ENCODE results near the gene ATAD3B.
"Not testable (repeated sequence)": the region's sequence is repeated elsewhere in the genome, so short reads cannot be mapped to it uniquely, and the experiment has no call there.

ATAD3B gene

GRCh38 chr1:1438531-1439381, 32.8 kb upstream of the ATAD3B start:
- DNase-seq (no peak), ATAC-seq (no peak)
- Mint-ChIP-seq H3K9me3 (no peaks in the 10 kb centered on the region), H3K4me1 (peaks cover 31% of the 10 kb centered on the region), H3K4me3 (no peak overlapping the region), H3K27me3 (peaks cover 53% of the 10 kb centered on the region), H3K27ac (no peak overlapping the region)

DNA sequence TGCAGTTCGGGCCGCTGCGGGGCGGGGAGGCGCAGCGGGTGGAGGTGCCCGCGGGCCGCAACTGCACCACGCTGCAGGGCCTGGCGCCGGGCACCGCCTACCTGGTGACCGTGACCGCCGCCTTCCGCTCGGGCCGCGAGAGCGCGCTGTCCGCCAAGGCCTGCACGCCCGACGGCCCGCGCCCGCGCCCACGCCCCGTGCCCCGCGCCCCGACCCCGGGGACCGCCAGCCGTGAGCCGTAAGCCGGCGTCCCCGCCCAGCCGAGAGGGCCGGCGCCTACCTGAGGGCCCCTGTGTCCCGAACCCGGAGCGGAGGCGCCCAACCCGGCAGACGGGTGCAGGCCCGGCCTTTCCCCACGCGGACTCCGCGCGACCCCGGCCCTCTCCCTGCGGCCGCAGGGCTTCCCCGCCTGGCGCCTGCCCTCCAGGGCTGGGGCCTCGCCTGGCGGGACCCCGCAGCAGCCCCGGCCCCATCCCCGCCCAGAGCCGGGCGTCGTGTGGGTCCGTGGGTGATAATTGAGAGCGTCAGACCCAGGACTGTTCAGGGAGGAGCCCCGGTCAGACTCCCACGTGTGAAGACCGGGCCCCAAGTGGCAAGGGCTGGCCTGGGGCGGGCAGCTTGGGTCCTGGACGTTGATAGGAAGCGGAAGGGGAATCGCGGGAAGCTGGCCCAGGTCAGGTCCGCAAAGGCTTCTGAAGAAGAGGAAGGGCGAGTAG, 31.9 kb upstream of the ATAD3B start:
- Mint-ChIP-seq H3K4me1 (peaks cover 21% of the 10 kb centered on the region), H3K4me3 (no peak overlapping the region), H3K27me3 (peaks cover 43% of the 10 kb centered on the region), H3K9me3 (no peaks in the 10 kb centered on the region), H3K27ac (peak overlapping the region in 1 of 2 donors; percentile 34)
- DNase-seq (no peak), ATAC-seq (peak; percentile 29)

- Mint-ChIP-seq H3K4me1 (peaks cover 14% of the 10 kb centered on the region), H3K27me3 (peaks cover 36% of the 10 kb centered on the region), H3K4me3 (no peak overlapping the region), H3K9me3 (no peaks in the 10 kb centered on the region), H3K27ac (no peak overlapping the region)
- ATAC-seq = no peak
- no peak for DNase-seq
Observed at GRCh38 chr1:1440262-1441001, 31.1 kb upstream of the ATAD3B start.

DNA sequence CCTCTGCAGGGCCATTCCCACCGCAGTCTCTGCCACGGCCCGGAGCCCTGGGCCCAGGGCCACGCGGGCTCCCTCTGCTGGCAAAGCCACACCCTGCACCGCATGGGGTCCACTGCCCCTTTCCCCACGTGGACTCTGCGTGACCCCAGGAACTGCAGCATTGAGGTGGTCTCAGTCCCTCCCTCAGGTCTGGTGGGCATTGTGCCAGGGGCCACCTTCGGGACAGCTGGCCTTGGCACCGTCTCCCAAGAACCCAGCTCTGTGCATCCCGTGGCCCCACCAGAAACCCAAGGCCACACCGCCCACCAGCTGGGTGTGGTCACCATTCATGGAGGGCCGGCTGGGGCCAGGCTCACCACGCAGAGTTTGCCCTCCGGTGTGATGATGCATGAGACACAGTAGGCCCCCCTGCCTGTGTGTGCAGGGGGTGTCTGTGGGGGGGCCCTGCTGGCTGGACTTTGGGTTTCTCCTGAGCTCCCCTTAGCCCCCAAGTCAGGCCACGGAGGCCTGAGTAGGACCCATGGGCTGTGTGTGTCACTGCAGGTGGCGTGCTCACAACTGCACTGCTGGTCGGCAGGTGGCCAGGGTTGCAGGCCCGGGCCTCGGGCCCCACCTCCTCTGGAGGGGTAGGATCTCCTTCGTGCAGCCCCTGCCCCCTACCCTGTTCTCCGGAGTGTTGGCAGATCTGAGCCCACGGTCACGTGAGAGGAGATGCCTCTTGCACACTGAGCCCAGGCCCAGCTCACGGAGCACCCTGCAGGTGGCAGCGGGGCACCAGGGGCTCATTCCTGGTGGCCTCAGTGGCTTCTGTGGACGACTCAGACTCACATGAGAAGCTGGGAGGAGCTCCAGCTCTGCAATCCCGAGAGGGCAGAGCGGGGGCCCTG, 30.3 kb upstream of the ATAD3B start:
- H3K4me1 Mint-ChIP-seq = peaks cover 11% of the 10 kb centered on the region
- ATAC-seq (peak; percentile 81), DNase-seq (peak; percentile 62 to 65)
- no peak overlapping the region for H3K27ac Mint-ChIP-seq
- peaks cover 32% of the 10 kb centered on the region for H3K27me3 Mint-ChIP-seq
- H3K9me3 Mint-ChIP-seq = no peaks in the 10 kb centered on the region
- H3K4me3 Mint-ChIP-seq = no peak overlapping the region

- no peaks in the 10 kb centered on the region for H3K9me3 Mint-ChIP-seq
- H3K27me3 Mint-ChIP-seq = peaks cover 22% of the 10 kb centered on the region
- H3K27ac Mint-ChIP-seq = no peak overlapping the region
- DNase-seq (no peak), ATAC-seq (no peak)
- H3K4me3 Mint-ChIP-seq = no peak overlapping the region
- peaks cover 8% of the 10 kb centered on the region for H3K4me1 Mint-ChIP-seq
Observed at GRCh38 chr1:1442069-1442770, 29.3 kb upstream of the ATAD3B start.

GRCh38 chr1:1446631-1447030, 24.9 kb upstream of the ATAD3B start:
- not testable (repeated sequence) for H3K27ac Mint-ChIP-seq, DNase-seq, ATAC-seq, H3K27me3 Mint-ChIP-seq, H3K4me1 Mint-ChIP-seq, H3K9me3 Mint-ChIP-seq, H3K4me3 Mint-ChIP-seq

DNA sequence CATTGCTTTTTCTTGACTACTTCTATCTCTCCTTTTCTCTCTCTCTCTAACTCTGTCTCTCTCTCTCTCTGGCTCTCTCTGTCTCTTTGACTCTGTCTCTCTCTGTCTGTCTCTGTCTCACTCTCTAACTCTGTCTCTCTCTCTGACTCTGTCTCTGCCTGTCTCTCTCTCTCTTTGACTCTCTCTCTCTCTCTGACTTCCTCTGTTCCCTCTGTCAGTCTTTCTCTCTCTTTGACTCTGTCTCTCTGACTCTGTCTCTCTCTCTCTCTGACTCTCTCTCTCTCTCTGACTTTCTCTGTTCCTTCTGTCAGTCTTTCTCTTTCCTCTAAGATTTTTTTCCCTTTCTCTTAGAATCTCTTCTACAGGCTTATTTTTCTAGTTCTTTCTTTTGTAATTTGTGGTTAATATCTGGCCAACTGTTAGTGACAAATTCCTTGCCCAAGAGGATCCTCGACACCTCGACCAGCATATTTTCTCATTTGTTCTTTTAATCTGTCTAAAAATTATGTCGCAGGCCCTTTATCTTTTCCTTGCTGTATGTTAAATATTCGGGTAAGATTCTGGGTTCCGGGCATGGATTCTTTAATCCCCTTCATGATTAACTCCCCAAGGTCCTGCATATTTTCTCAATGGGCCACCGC, 22.3 kb upstream of the ATAD3B start, which contains the start of gene ATAD3C:
ATAD3C (plus strand) TSS at position 591 of the 641 bp plus-strand sequence. CDS start 995 bp downstream, outside the sequence.
- no peak for DNase-seq
- Mint-ChIP-seq H3K27ac (no peak within 1 kb of the TSS), H3K4me1 (no peaks in the 10 kb centered on the region), H3K4me3 (no peak within 1 kb of the TSS), H3K27me3 (no peaks in the 10 kb centered on the region), H3K9me3 (no peaks in the 10 kb centered on the region)
- no peak for ATAC-seq

DNA sequence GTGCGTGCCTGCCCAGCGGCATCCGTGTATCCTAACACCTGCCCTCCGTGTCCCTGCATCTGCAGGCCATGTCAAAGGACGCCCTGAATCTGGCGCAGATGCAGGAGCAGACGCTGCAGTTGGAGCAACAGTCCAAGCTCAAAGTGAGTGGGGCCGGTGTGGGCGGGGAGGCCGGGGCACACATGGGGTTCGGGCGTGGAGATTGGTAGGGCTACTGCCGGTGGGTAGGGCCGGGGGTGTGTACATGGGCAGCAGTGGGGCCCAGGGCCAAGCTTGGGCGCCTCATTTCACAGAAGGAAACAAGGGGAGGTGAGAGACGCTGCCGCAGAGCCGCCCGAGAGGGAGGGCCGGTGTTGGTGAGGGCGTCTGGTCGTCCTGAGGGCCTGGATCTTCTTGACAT, 20.9 kb upstream of the ATAD3B start:
- H3K4me1 Mint-ChIP-seq, H3K27ac Mint-ChIP-seq, H3K27me3 Mint-ChIP-seq, H3K9me3 Mint-ChIP-seq, H3K4me3 Mint-ChIP-seq, DNase-seq, ATAC-seq: not testable (repeated sequence)

- H3K27me3 Mint-ChIP-seq = no peaks in the 10 kb centered on the region
- DNase-seq (no peak), ATAC-seq (no peak)
- H3K4me3 Mint-ChIP-seq = no peak overlapping the region
- no peaks in the 10 kb centered on the region for H3K4me1 Mint-ChIP-seq
- H3K27ac Mint-ChIP-seq = no peak overlapping the region
- H3K9me3 Mint-ChIP-seq = no peaks in the 10 kb centered on the region
Observed at GRCh38 chr1:1451696-1452364, 19.7 kb upstream of the ATAD3B start.

DNA sequence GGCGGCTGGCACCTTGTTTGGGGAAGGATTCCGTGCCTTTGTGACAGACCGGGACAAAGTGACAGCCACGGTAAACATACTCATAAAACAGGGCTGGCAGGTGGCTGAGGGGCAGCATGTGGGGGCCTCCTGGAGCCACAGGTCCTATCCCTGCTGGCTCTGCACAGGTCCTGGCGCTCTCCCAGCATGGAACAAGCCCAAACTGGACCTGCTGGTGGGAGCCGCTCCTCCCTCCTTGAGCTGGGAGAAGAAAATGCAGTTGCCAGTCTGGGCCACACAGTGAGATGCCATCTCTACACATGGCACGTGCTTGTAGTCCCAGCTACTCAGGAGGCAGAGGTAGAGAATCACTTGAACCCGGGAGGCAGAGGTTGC, 19.2 kb upstream of the ATAD3B start:
- not testable (repeated sequence) for H3K9me3 Mint-ChIP-seq, DNase-seq, H3K27me3 Mint-ChIP-seq, H3K4me3 Mint-ChIP-seq, H3K27ac Mint-ChIP-seq, ATAC-seq, H3K4me1 Mint-ChIP-seq

- Mint-ChIP-seq H3K4me3 (no peak overlapping the region), H3K27me3 (no peaks in the 10 kb centered on the region), H3K4me1 (no peaks in the 10 kb centered on the region), H3K9me3 (no peaks in the 10 kb centered on the region), H3K27ac (no peak overlapping the region)
- ATAC-seq (no peak), DNase-seq (no peak)
Observed at GRCh38 chr1:1452882-1453281, 18.7 kb upstream of the ATAD3B start.

DNA sequence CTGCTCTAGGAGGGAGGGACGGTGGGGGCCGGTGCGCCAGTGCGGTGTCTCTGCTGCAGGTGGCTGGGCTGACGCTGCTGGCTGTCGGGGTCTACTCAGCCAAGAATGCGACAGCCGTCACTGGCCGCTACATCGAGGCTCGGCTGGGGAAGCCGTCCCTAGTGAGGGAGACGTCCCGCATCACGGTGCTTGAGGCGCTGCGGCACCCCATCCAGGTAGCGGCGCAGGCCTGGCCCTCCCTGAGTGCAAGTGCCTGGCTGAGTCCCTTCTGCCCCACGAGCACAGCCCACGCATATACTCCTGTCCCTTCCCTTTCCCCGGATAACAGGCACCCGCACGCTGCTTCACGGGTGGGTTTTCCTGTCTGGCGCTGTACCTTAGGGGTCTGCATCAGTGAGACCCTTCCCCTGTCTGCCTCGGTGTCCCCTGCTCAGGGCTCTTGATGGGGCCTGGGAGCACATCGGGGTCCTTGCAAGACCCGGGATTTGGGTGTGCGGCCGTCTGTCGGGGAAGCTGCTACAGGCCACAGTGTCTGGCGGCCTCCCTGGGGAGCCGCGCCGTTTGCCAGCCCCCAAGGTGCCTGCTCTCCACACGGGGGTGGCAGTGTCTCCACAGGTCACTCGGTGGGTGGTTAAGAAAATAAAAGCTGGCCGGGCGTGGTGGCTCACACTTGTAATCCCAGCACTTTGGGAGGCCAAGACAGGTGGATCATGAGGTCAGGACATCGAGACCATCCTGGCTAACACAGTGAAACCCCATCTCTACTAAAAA, 17.1 kb upstream of the ATAD3B start:
- not testable (repeated sequence) for H3K4me3 Mint-ChIP-seq, ATAC-seq, DNase-seq, H3K27me3 Mint-ChIP-seq, H3K9me3 Mint-ChIP-seq, H3K4me1 Mint-ChIP-seq
- peak overlapping the region in 1 of 2 donors; percentile 42 for H3K27ac Mint-ChIP-seq

DNA sequence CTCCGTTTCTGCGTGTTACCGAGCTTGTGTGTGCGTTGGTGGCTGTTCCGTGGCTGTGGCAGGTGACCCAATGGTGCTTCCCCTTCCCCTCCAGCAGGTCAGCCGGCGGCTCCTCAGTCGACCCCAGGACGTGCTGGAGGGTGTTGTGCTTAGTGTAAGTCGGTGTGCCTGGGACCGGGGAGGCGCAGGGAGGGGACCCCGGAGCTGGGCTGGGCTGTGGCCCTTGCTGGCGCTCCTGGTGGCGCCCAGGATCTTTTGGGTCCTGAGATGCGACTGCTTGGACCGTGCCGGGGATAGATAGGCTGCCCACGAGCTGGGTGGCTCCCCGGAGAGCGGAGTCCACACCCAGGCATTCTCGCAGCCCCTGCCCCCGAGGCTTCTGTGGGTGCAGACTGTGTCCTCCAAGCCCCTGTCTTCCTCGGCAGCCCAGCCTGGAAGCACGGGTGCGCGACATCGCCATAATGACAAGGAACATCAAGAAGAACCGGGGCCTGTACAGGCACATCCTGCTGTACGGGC, 16.1 kb upstream of the ATAD3B start:
- H3K27ac Mint-ChIP-seq = no peak overlapping the region
- H3K4me1 Mint-ChIP-seq = no peaks in the 10 kb centered on the region
- ATAC-seq (no peak), DNase-seq (no peak)
- no peaks in the 10 kb centered on the region for H3K9me3 Mint-ChIP-seq
- peaks cover under 1% of the 10 kb centered on the region for H3K27me3 Mint-ChIP-seq
- no peak overlapping the region for H3K4me3 Mint-ChIP-seq
